GM18511 (cell line): ENCODE data around the gene NAP1L4.

Experiments used
- ATAC-seq: cut with Tn5 transposase; IDR thresholded peaks from one replicate; pipeline ENCODE4 v1.9.1; 2021; ENCODE audit warnings: mild to moderate bottlenecking, moderate library complexity; ENCODE audit not compliant: unreplicated experiment

Gene NAP1L4

DNA sequence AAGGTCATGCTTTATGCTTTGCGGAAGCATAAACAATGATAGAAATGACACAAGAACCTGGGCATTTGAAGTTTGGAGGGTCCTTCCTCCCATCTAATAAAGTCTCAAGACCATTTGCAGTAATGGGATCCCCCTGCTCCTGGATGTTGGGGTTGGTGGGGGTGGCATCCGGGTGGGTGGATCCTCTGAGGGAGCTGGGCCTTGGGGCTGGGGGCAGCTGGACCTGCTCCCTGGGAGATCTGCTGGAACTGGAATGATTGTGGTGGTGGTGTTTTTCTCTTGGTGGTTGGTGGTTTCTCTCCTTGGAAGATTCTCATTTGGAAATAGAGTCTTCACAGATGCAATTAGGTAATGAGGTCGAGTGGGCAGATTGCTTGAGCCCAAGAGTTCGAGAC lies 2.2 kb upstream of the NAP1L4 start:
- ATAC-seq, result no peak

DNA sequence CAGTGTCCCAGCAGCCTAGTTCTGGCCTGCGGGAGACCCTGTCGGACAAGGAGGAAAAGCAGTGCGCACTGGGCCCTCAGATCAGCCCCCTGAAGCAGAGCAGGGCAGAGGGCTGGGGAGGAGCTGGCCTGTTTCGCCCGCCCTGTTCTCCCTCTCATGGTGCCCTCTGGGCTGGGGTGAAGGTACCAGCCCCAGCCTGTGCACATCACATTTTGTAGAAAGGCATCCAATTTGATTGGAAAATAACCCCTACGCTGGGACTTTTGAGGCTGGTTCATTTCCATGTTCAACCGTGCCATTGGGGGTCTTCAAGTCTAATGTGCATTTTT lies 832 bp upstream of the NAP1L4 start:
- peak; percentile 4 for ATAC-seq

DNA sequence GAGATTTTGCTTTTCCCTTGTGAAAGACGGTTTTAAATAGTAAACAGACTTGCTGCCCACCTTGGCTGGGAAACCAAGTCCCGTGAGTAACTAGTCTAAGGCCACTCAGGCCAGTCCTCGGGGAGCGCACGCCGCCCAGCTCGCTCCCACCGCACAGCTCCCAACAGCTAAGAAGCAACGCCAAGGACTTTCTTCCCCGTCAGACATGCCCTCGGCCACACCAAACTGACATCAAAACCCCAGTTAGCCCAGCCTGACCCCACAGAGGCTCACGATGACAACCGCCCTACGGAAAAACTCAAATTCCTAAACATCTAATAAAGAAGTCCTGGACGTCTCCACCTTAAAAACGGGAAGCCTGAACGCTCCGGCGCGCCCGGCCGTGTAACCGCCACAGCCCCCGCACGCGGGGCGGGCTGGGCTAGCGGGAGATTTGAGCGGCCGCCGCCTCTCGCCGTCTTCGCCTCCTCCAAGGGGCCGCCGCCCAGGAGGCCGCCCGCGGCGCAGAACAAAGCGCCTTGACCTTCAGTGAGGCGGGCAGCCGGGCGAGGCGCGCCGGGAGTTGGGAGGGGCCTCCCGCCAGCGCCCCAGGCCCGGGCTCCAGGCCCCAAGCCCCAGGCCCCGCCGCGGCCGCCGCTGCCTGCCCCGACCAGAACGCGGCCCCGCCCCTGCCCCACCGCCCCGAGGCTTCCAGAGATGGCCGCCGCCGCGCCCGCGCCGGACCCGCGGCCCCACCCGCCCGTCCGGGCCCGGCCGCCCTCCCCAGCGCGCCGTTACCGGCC lies 486 bp downstream of the NAP1L4 start:
- ATAC-seq, result peak; percentile 43

- no peak for ATAC-seq
Observed at GRCh38 chr11:2990617-2991451, 1.3 kb downstream of the NAP1L4 start.

GRCh38 chr11:2989551-2989950 lies 2.6 kb downstream of the NAP1L4 start:
- no peak for ATAC-seq

DNA sequence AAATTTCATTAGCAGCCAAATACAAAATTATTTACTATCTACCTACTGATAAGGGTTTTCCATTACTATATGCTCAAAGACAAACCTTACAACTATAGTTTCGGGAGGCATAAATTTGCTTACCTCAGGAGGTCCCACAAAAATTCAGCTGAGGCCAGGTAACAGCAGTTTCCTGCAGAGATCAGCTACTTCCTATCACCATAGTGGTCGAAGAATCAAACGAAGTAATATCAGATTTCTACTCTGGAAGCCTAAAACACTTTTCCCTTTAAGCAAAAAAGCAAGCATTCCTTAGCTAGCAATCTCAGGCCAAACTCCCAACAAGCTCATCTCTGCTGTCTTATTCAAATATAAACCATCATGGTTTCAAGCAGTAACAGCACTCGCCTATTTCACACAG lies 3.1 kb downstream of the NAP1L4 start:
- no peak for ATAC-seq

- ATAC-seq, result no peak
Observed at GRCh38 chr11:2987881-2988861, 4.0 kb downstream of the NAP1L4 start.

DNA sequence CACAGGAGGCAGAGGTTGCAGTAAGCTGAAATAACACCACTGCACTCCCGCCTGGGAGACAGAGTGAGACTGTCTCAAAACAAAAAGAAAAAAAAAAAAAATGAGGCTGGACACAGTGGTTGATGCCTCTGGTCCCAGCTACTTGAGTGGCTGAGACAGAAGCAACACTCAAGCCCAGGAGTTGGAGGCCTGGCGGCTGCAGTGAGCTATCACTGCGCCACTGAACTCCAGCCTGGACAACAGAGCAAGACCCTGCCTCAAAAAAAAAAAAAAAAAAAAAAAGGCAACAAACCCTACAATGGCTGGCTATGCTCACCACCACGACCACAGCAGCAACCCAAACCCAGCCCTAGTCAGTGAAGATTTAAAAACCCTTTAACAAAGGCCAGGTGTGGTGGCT lies 8.2 kb downstream of the NAP1L4 start:
- no peak for ATAC-seq

GRCh38 chr11:2982214-2982613 lies 9.9 kb downstream of the NAP1L4 start:
- no peak for ATAC-seq

DNA sequence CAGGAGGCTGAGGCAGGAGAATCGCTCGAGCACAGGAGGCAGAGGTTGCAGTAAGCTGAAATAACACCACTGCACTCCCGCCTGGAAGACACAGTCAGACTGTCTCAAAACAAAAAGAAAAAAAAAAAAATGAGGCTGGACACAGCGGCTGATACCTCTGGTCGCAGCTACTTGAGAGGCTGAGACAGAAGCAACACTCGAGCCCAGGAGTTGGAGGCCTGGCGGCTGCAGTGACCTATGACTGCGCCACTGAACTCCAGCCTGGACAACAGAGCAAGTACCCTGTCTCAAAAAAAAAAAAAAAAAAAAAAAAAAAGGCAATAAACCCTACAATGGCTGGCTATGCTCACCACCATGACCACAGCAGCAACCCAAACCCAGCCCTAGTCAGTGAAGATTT lies 11.0 kb downstream of the NAP1L4 start:
- no peak for ATAC-seq

GRCh38 chr11:2980168-2980840 lies 11.8 kb downstream of the NAP1L4 start:
- ATAC-seq, result no peak

- ATAC-seq, result no peak
Observed at GRCh38 chr11:2977113-2977512, 15.0 kb downstream of the NAP1L4 start.

DNA sequence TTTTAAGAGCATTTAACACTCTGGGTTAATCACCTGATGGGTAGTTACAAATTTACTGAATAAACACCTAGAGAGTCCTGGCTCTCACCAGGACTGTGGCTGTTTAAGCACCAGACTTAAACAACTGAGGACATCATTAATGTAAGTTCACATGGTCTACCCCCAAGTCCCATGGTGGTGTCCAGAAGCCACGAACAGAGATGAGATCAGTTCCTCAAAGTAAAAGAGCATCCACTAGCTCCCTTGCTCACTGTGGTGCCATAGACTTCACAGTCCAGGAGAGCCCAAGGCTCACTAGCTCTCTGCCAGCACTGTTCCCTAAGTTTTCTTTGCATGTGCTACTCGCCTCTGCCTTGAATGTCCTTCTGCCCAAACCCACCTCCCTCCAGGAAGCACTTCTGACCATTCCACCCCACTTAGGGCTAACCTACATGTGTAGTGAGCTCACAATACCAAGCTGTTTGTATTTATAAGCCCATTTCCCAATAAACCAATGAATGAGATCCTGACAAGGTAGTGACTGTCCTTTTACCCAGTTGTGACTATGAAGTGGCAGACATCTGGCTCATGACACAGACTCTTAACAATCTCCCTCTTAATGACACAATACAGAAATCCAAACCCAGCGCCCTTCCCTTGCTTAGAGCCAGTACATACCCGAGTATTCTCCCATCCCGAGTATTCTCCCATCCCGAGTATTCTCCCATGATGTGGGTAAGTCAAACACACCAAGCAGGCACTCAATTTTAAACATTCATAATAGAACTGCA lies 15.7 kb downstream of the NAP1L4 start:
- ATAC-seq, result no peak

- ATAC-seq, result no peak
Observed at GRCh38 chr11:2975594-2975993, 16.5 kb downstream of the NAP1L4 start.

GRCh38 chr11:2974272-2974671 lies 17.9 kb downstream of the NAP1L4 start:
- no peak for ATAC-seq

GRCh38 chr11:2968341-2968900 lies 23.7 kb downstream of the NAP1L4 start:
- ATAC-seq, result no peak

DNA sequence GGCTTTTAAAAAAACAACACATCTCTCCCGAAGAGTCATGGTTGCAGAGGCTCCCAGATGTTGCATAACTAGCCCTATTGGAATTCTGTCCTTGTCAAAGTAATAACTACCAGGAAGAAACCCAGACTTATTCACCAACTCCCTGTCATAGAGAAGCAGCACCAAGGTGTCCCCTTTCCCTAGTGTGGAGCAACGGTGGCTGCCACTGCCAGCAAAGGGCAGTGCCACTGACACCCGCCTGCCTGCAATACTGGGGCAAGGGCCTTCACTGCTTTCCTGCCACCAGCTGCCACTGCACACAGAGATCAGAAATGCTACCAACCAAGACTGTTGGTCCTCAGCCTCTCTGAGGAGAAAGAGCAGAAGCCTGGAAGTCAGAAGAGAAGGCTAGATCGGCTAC lies 27.3 kb downstream of the NAP1L4 start:
- ATAC-seq, result no peak

DNA sequence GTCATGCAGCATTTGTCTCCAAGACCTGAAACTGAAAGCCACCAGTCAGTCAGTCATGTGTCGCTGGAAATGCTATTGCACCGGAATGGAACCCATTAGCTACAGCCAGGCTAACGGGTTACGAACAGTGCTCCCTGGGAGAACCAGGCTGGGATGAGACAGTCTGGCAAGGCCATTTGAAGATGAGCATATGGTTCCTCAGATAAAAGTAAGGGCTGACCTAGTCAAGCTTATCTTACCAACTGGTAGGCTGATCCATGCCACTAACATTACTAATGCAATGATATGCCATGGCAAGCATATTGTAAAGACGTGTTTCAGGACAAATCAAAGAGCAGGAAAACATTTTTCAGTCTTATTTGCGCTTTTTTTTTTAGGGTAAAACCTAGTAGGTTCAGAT lies 28.4 kb downstream of the NAP1L4 start:
- ATAC-seq, result no peak

DNA sequence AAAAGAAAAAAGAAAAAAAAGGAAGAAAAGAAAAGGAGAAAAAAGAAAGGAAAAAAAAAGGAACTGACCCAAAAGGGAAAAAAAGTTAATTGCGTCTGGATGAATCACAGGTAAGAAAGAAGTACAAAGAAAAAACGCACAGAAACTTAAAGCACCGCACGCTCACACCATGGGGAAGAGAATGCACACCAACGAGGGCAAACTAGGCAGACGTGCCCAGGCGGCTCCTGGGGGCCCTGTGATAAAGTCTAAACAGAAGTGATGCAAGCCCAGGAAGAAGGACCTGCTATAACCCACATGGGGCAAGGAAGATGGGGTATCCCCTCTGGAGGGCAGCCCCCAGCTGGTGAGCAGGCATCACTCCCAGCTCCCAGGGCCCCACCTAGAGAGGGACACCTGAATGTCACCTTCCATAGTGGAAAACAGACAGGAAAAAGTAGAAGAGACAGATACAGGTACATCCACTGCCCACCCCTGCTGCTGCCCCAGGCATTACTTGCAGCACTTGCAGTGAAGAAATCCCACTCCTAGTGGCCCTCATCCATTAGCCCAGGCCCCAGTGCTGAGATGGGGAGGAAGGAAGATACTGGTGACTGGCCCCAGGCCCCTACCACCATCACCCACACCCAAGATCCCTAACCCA lies 28.9 kb downstream of the NAP1L4 start:
- ATAC-seq, result no peak
